Osteoblast (primary cell): ENCODE data around the gene AIRE. TPM values are rescaled to one million over a fixed set of nuclear protein-coding genes. Genes with fewer than 3 reads are reported as not detected.

Source experiments
- DNase-seq: peaks from one replicate; pipeline ENCODE4 v3.0.0; 2011; ENCODE audit warnings: low spot score, mixed read lengths; ENCODE audit not compliant: insufficient read length; ENCODE audit errors: missing footprints
- H2AFZ ChIP-seq: 2 replicates; pipeline ENCODE4 v1.6.0; 2011; ENCODE audit warnings: mild to moderate bottlenecking, low read length
- H3K27ac ChIP-seq: 2 replicates; pipeline ENCODE4 v1.5.1; 2011; ENCODE audit warnings: mild to moderate bottlenecking, low read depth, low read length, moderate library complexity
- H3K27me3 ChIP-seq: 2 replicates; pipeline ENCODE4 v1.6.0; 2012; ENCODE audit warnings: mild to moderate bottlenecking, control low read depth, inconsistent platforms, low read length, moderate library complexity; ENCODE audit not compliant: insufficient read depth
- H3K36me3 ChIP-seq: 2 replicates; pipeline ENCODE4 v1.5.1; 2011; ENCODE audit warnings: mild to moderate bottlenecking, low read length, control low read depth, moderate library complexity; ENCODE audit not compliant: insufficient read depth
- H3K4me1 ChIP-seq: 2 replicates; pipeline ENCODE4 v1.5.1; 2011; ENCODE audit warnings: mild to moderate bottlenecking, low read length, control low read depth, moderate library complexity; ENCODE audit not compliant: insufficient read depth
- H3K4me2 ChIP-seq: 2 replicates; pipeline ENCODE4 v1.6.0; 2011; ENCODE audit warnings: mild to moderate bottlenecking, low read length; ENCODE audit not compliant: insufficient read depth
- H3K4me3 ChIP-seq: fragments of 200-600 bp; sonication (generic); 3 replicates; pipeline ENCODE4 v1.5.1; 2012; ENCODE audit warnings: mild to moderate bottlenecking, low read length, inconsistent platforms; ENCODE audit not compliant: insufficient read depth
- H3K79me2 ChIP-seq: 2 replicates; pipeline ENCODE4 v1.6.0; 2012; ENCODE audit warnings: mild to moderate bottlenecking, low read length, control low read depth, inconsistent platforms; ENCODE audit not compliant: insufficient read depth
- H3K9me3 ChIP-seq: 2 replicates; pipeline ENCODE4 v1.5.1; 2011; ENCODE audit warnings: low read depth, low read length, control low read depth
- H4K20me1 ChIP-seq: 2 replicates; pipeline ENCODE4 v1.6.0; 2012; ENCODE audit warnings: mild to moderate bottlenecking, low read length, control low read depth; ENCODE audit not compliant: insufficient read depth
- total RNA-seq: library from RNA; depleted of rRNA; stranded (reverse); fragments of >200 nt; gene quantifications from 2 replicates; pipeline ENCODE4 v1.2.3, GENCODE V29; 2012
- TF ChIP-seq, protein P1 (sequence below): IDR thresholded peaks from 2 replicates; pipeline ENCODE4 v1.5.1; 2011; ENCODE audit warnings: mild to moderate bottlenecking, low read depth, low read length, moderate library complexity; ENCODE audit errors: extremely low read depth

The AIRE gene
- total RNA-seq, 1 donor, result not detected

DNA sequence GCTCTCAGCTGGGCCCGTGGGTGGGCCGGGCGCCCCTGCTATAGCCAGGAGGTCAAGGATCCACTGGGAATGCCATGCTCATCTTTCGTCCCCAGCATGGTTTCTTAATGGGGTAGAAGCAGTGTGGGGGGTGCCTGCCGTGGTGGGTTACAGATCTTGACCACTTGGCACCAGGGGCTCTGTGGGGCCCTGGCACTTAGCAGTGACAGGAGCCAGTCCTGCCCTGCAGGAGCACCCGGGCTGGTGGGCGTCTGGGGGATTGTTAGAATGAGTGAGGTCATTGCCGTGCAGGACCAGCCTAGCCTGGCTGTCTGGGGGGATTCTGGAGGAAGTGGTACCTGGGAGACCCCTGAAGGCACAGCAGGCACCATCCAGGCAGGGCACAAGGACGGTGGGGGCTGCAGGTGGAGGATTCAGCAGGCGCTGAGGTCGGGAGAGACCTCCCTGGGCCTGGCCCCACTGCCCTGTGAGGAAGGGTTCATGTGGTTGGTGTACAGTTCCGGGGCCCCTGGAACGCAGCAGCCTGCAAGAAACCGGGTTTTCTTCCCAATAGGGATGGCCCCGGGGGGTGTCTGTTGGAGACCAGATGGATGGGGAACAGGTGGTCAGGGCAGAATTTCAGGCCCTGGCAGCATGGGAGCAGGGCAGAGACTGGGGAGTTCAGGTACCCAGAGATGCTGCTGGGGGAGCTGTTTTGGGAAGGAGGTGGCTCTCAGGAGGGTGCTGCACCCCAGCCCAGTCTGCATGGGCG is 4.8 kb downstream of the AIRE start:
- H3K4me1 ChIP-seq, result peaks cover 1% of the 10 kb centered on the region
- no peak overlapping the region for H3K4me3 ChIP-seq
- H4K20me1 ChIP-seq, result no peaks in the 10 kb centered on the region
- H3K79me2 ChIP-seq, result no peaks in the 10 kb centered on the region
- H3K36me3 ChIP-seq, result no peaks in the 10 kb centered on the region
- H3K27ac ChIP-seq, result no peak overlapping the region
- H3K9me3 ChIP-seq, result no peaks in the 10 kb centered on the region
- no peaks in the 10 kb centered on the region for H3K27me3 ChIP-seq
- no peak overlapping the region for H3K4me2 ChIP-seq
- TF ChIP-seq, protein P1, sequence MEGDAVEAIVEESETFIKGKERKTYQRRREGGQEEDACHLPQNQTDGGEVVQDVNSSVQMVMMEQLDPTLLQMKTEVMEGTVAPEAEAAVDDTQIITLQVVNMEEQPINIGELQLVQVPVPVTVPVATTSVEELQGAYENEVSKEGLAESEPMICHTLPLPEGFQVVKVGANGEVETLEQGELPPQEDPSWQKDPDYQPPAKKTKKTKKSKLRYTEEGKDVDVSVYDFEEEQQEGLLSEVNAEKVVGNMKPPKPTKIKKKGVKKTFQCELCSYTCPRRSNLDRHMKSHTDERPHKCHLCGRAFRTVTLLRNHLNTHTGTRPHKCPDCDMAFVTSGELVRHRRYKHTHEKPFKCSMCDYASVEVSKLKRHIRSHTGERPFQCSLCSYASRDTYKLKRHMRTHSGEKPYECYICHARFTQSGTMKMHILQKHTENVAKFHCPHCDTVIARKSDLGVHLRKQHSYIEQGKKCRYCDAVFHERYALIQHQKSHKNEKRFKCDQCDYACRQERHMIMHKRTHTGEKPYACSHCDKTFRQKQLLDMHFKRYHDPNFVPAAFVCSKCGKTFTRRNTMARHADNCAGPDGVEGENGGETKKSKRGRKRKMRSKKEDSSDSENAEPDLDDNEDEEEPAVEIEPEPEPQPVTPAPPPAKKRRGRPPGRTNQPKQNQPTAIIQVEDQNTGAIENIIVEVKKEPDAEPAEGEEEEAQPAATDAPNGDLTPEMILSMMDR, result no peak
- DNase-seq, result no peak
- H2AFZ ChIP-seq, result no peak overlapping the region

DNA sequence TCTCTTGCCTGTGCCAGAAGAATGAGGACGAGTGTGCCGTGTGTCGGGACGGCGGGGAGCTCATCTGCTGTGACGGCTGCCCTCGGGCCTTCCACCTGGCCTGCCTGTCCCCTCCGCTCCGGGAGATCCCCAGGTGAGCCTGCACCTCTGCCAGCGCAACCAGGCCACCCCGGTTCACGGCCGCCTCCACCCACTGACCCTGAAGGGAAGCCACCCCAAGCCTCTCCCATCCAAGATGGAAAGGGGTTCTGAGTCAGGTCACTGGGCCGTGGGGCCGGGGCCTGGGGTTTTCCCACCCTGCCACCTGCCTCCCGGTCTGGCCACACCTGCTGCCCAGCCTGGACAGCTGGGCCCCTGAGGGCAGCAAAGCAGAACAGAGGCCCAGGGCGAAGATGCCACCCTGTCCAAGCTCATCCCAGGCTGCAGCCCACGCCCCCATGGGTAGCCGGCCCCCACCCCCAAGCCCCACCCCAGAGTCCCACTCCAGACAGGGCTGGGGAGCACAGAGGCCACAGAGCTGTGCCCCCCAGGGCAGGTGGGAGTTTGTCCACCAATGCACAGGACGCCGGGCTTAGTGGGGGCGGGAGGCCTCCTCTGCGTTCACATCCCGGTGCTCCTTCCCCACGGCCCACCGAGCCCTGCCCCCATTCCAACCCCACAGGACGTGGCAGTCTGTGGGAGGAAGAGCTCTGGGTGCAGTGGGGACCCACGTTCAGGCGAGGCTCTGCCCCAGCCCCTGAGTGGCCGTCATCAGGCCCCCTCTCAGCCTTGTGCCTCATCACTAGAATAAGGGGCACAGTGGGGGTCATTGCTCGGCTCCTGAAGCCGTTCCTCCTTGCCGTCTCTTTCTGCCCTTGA is 5.6 kb downstream of the AIRE start:
- Histone ChIP-seq H3K4me1 (no peaks in the 10 kb centered on the region), H3K9me3 (no peaks in the 10 kb centered on the region), H3K36me3 (no peaks in the 10 kb centered on the region), H3K27me3 (no peaks in the 10 kb centered on the region), H2AFZ (no peak overlapping the region), H3K27ac (no peak overlapping the region), H3K4me2 (no peak overlapping the region), H3K79me2 (no peaks in the 10 kb centered on the region), H4K20me1 (no peaks in the 10 kb centered on the region), H3K4me3 (no peak overlapping the region)
- no peak for DNase-seq
- TF ChIP-seq, protein P1, result no peak

DNA sequence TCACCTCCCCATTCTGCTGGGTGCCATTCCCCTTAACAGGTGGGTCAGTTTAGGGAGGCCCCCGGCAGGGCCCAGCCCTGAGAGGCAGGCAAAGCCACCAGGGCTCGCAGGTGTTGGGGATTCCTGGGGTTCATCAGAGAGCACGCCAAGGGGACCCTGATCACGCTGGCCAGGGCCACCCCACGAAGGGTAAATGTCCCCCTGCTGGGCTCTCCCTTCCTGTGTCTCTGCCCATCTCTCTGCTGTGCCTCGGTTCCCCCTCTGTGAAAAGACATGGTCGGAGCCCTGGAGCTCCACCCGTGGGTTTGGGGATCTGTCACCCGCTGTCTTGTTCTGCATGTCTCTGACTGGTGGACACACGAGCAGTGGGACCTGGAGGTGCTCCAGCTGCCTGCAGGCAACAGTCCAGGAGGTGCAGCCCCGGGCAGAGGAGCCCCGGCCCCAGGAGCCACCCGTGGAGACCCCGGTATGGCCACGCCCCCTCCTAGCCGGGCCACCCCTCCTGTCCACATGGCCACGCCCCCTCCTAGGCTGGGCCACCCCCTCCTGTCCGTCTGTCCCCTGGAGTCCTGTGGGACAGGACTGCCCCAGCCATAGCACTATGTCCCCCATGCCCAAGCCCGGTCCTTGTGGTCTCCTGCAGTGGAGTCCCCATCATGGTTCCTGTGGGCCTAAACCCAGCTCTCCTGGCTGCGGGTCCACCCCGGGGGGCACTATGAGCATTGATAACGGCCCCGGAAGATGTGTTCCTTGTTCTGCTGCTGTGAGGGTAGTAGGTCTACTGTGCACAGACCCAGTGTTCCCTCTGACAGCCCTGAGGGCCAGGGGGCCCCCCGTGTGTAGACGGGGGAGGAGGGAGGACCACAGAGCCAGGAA is 6.5 kb downstream of the AIRE start:
- Histone ChIP-seq H3K36me3 (no peaks in the 10 kb centered on the region), H3K79me2 (no peaks in the 10 kb centered on the region), H4K20me1 (no peaks in the 10 kb centered on the region), H2AFZ (no peak overlapping the region), H3K27me3 (no peaks in the 10 kb centered on the region), H3K9me3 (no peaks in the 10 kb centered on the region), H3K27ac (no peak overlapping the region), H3K4me2 (no peak overlapping the region), H3K4me3 (no peak overlapping the region), H3K4me1 (no peaks in the 10 kb centered on the region)
- DNase-seq, result no peak
- TF ChIP-seq, protein P1, result no peak
